ENCODE data around the gene CD300H.
"Not testable (repeated sequence)": the region's sequence is repeated elsewhere in the genome, so short reads cannot be mapped to it uniquely, and the experiment has no call there.

CD300H gene

GRCh38 chr17:74584292-74585060, 17.2 kb upstream of the CD300H start:
- no peak for DNase-seq

DNA sequence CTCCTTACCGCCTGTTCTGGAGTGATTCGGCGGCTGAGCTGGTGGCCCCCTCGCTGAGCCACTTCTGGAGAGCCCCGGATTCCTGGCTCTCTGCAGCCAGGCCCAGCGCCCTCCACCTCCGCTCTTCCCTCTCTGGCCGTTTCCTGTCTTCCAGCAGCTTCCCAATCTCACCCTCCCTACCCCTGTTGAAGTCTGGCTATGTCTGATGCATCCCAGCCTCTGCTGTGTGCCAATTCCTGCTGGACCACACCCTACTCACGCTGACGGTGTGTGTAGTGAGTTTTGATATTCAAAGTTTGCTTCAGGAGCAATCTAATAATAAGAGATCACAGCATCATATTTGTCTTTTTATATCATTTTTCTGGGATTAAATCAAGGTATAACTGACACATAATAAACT, 15.3 kb upstream of the CD300H start:
- DNase-seq, result no peak

GRCh38 chr17:74579900-74580299, 12.6 kb upstream of the CD300H start:
- no peak for DNase-seq

DNA sequence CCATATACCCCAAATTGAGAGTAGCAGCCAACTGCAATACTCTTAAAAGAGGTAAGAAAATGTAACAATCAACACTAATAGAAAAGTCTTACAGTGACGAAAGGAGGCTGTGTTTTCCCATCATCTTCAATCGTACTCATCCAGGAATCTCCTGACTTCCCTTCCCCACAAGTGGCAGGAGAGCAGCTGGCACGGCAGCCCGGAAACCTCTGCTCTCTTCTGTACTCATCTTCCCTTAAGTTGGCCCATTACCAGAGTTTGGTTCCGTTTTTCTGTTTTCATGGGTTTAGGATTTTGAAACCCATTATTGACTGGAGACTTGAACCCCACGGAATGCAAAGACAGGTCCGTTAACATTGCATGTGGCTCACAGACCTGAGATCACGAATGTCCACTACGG, 11.7 kb upstream of the CD300H start:
- no peak for DNase-seq

GRCh38 chr17:74574489-74575142, 7.3 kb upstream of the CD300H start:
- no peak for DNase-seq

- DNase-seq, result not testable (repeated sequence)
Observed at GRCh38 chr17:74573635-74574034, 6.3 kb upstream of the CD300H start.

DNA sequence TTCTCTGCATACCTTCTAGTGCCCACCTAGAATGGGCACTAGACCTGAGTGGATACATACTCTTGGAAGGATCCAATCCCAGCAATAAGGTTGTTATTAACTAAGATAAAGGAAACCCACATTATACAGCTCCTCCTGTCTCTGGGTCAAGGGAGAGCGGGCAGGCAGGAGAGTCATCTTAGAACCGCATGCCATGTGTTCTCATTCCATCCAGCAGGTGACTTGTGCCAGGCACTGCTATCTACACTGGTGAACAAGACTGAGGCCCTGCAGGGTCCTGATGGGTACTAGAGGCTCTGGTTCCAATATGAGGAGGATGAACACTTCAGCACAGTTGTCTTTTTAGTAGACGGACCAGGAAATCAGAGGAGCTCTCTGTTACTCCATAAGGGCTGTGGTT, 5.9 kb upstream of the CD300H start:
- no peak for DNase-seq

DNA sequence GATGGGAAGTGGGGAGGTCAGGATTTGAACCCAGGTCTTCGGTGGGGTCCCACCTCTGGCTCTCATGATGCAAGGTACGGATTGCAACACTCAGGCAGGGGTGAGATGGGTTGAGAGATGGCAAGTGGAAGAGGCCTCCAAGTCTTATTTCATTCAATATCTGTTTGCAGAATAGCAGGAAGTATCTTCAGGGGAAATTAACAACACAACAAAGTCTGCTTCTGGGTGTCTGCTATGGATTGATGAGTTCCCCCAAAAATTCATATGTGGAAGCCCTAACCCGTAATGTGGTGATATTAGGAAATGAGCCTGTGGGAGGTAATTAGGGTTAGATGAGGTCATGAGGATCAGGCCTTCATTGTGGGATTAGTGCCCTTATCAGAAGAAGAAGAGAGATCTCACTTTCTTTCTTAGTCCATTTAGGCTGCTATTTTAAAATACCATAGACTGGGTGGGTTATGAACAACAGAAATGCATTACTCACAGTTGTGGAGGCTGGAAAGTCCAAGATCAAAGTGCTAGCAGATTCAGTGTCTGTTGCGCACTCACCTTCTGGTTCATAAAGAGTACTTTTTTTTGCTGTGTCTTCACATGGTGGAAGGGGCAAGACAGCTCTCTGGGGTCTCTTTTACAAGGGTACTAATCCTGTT, 4.4 kb upstream of the CD300H start:
- no peak for DNase-seq

DNA sequence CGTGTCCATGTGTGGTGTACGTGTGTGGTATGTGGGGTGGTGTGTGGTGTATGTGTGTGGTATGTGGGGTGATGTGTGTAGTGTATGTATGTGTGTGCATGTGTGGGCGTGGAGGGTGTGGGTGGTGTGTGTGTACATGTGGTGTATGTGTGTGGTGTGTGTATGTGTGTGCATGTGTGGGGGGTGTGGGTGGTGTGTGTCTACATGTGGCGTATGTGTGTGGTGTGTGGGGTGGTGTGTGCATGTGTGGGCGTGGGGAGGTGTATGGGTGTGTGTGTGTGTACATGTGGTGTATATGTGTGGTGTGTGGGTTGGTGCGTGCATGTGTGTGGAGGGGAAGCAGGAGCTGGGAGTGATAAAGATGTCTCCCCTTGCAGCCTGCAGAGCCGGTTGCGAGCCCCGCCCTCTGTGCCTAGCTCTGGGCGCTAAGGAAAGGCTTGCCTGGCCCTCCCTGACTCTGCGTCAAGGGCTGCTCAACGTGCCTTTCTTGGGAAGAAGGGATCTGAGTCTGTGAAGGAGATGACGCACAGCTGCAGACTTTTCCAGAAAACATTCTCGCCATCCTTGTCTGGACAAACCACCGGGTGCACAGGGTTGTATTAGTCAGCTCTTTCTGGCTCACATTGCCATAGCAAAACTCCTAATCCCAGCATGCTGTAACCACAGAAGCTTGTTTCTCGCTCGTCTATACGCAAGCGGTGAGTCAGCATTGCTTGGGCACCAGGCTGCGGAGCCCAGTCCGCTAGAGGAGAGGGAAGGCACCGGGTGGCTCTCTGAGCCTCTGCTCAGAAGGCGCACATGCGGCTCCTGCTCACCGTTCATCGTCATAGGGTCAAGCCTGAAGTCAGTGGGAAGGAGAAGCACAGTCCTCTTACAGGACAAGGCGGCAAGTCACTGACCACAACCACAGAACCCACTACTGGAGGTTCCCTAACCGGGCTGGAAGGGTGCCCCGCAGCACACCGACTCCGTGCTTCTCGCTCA, 2.0 kb upstream of the CD300H start:
- DNase-seq, result no peak

- no peak for DNase-seq
Observed at GRCh38 chr17:74568106-74568873, 981 bp upstream of the CD300H start.

GRCh38 chr17:74566132-74566753, 1.1 kb downstream of the CD300H start:
- no peak for DNase-seq

DNA sequence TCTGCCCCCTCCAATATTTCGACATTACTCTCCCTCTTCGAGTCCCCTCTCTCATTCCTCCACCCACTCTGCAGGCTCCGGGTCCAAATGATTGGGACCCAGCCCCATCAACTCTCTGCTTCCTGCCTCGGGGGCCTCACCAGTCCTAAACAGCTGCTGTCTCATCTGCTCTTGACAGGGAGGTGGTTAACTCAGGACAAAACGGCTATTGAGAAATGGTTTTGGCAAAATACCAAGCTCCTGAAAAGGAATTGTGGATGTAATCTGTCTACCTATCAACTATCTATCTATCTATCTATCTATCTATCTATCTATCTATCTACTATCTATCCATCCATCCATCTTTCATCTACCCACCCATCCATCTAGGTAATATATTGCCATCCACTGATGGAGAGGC, 2.2 kb downstream of the CD300H start:
- no peak for DNase-seq

GRCh38 chr17:74563358-74563757, 4.0 kb downstream of the CD300H start:
- no peak for DNase-seq

DNA sequence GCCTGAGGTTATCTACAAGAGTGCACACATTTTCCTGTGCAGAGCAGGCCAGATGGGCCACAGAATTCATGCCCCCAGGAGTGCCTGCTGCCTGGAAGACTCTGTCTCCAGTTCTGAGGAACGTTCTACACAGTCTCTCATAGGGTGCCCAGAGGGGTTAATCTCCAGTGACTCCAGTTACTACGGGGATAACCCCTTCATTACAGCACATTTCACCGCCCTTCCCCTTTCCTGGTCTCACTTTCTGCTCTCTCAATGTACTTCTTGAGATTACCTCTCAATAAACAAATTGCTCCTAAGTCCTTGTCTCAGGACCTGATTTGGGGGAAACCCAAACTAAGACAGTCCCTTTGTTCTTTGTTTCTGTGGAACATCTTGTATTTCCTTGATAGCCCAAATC, 5.7 kb downstream of the CD300H start:
- DNase-seq, result no peak

DNA sequence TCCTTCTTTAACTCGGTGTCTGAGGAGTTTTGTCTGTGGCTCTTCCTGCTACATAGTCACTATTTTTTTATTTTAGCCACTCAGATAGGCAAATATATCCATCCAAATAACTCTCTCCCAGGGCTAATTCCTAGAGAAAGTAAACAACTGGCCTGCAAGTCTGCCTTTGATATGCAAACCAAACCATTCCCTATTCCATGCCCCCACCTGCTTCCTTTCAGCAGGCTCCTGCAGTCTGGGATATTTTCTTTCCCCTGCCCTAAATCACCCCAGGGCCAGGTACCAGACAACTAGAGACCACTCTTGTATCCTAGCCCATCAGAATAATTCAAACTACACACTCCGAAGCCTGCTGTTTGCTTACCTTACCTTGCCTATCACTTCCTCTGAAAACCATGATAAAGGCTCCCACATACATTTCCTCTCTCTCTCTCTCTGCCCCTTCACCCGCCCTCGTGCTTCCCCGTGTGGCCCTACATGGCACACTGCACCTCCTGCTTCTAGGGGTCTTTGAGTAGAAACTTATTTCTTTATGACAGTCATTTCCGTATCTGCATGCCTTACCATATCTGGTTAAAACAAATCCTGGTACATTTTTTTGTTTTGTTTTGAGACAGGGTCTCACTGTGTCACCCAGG, 8.3 kb downstream of the CD300H start:
- DNase-seq, result no peak

GRCh38 chr17:74558402-74558801, 8.9 kb downstream of the CD300H start:
- DNase-seq, result not testable (repeated sequence)

GRCh38 chr17:74555427-74555940, 11.8 kb downstream of the CD300H start:
- DNase-seq, result no peak

GRCh38 chr17:74554909-74555308, 12.4 kb downstream of the CD300H start:
- no peak for DNase-seq

DNA sequence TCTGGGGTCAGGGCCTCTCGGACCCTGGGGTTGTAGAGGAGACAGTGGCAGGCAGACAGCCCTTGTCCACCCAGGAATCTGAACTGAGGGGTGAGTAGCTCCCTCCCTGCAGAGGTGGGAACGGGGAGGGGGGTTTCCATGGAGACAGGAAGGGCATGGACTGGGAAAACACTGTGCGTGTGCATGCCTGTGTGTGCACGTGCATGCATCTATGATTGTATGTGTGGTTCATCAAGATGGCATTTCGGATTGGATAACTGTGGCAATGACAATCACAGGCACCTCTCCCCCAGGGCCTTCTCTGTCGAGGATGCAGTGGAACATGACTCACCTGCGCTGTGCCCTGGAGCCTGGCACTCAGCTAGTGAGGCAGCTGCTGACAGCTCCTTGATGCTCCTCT, 15.3 kb downstream of the CD300H start:
- no peak for DNase-seq

- DNase-seq, result no peak
Observed at GRCh38 chr17:74550602-74551001, 16.7 kb downstream of the CD300H start.

GRCh38 chr17:74549343-74549742, 18.0 kb downstream of the CD300H start:
- no peak for DNase-seq

All from NCI-H1105 (cell line).